NCI-H2107 treated with DMSO at 0.1 percent for 48 hours (cell line): ENCODE data around the gene ZRANB1.
A peak's percentile ranks its signal among the peaks of the same experiment; 100 is the strongest.

Experiments
- DNase-seq: peaks from one replicate; lab custom pipeline; 2025; ENCODE audit not compliant: unreplicated experiment; lab: John Stamatoyannopoulos, UW

ZRANB1 gene

DNA sequence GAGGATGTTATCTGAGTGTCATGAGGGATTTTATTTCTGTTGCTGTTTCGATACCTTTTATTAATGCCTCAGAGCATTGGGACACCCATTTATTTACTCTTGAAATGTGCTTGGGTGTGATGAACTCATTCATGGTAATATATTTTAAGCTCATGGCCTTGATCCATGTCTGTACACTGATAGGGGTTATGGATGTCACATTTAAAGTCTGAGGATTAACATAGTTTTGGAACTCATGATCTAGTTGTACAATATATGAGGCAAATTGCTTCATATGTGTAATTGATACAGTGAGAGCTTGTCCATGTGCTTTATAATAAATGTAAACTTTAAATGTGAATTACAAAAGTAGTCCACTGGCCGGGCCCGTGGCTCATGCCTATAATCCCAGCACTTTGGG lies 23.0 kb upstream of the ZRANB1 start:
- no peak for DNase-seq

DNA sequence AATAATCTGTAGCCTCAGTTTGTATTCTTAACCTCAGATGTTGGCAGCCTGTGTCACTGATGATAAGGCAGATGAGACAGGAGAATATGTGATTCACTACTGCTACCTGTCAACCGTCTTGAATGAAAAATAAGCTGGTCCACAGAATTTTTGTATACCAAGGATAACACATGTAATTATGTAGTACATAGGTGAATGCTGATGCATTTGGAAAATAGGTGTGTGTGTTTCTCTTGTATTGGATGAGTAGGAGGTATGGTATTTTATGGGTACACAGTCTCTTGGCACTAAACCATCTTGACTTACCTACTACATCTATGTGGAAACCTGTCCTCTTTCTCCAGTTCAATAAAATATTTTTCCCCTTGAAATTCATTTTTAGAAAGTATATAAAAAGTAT lies 20.7 kb upstream of the ZRANB1 start:
- no peak for DNase-seq

DNA sequence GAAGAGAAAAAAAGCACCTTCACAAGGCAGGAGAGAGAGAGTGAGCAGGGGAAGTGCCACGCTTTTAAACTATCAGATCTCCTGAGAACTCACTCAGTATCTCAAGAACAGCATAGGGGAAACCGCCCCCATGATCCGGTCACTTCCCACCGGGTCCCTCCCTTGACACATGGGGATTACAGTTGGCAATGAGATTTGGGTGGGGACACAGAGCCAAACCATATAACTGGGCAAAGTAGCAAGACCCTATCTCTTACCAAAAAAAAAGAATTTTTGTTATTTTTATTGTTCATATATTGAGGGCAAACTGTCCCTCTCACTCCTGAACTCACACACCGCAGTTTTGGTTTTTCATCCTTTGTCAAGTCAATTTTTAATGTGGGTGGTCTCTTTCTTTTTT lies 18.2 kb upstream of the ZRANB1 start:
- no peak for DNase-seq

DNA sequence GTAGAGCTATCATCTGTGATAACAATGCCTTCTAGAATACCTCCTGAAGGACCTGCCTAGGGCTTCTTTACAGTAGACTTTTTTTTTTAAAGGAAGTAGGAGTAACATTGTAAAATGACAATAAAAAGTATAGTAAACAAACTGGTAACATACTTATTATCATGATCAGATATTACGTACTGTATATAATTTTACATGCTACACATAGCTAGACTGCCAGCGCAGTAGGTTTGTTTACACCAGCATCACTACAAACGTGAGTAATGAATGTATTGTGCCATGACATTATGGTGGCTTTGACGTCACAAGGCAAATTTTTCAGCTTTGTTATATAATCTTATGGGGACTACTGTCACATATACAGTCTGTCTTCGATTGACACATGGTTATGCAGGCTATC lies 15.4 kb upstream of the ZRANB1 start:
- DNase-seq: no peak

GRCh38 chr10:124928087-124928486 lies 13.8 kb upstream of the ZRANB1 start:
- no peak for DNase-seq

DNA sequence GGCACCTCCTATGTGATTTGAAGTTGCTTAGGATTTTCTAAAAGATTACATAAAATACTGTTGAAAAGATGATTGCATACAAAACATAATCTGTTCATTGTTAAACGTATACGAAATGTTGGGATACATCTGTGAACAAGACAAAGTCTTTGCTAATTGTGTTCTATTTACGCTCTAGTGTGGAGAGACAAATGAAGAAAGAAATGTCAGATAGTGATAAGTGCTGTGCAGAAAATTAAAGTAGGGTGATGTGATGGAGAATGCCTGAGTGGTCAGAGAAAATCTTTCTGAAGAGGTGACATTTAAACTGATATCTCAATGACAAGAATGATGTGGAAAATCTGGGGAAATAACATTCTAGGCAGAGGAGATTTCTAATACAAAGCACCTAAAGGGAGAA lies 13.4 kb upstream of the ZRANB1 start:
- no peak for DNase-seq

DNA sequence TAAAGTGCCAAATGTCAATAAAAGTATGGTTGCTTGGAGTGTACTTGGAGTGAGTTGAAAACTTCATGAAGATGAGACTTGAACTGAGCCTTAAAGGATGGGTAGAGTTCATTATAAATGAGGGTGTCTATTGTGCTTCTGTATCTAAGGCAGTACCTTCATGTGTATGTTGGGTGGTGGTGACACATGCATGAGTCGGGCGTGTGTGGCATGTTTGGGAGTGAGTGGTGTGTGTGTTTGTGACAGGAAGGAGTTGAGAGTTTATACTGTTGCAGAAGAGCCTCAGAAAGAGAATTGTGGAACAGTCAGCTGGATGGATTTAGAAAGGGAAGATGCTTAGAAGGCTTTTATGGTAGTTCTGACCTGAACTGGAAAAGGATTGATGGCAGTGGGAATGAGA lies 6.0 kb upstream of the ZRANB1 start:
- no peak for DNase-seq

GRCh38 chr10:124936813-124937212 lies 5.1 kb upstream of the ZRANB1 start:
- no peak for DNase-seq

GRCh38 chr10:124939290-124939689 lies 2.6 kb upstream of the ZRANB1 start:
- no peak for DNase-seq

DNA sequence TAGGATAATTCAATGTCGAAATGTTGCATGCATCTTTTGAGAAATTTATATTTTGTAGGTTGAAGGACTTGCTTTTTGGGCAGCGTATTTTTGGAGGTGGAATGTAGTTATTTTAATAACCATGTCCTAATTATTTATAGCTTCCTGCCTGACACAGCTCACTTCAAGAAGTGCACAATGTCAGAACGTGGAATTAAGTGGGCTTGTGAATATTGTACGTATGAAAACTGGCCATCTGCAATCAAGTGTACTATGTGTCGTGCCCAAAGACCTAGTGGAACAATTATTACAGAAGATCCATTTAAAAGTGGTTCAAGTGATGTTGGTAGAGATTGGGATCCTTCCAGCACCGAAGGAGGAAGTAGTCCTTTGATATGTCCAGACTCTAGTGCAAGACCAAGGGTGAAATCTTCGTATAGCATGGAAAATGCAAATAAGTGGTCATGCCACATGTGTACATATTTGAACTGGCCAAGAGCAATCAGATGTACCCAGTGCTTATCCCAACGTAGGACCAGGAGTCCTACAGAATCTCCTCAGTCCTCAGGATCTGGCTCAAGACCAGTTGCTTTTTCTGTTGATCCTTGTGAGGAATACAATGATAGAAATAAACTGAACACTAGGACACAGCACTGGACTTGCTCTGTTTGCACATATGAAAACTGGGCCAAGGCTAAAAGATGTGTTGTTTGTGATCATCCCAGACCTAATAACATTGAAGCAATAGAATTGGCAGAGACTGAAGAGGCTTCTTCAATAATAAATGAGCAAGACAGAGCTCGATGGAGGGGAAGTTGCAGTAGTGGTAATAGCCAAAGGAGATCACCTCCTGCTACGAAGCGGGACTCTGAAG lies 620 bp downstream of the ZRANB1 start:
- DNase-seq: no peak

DNA sequence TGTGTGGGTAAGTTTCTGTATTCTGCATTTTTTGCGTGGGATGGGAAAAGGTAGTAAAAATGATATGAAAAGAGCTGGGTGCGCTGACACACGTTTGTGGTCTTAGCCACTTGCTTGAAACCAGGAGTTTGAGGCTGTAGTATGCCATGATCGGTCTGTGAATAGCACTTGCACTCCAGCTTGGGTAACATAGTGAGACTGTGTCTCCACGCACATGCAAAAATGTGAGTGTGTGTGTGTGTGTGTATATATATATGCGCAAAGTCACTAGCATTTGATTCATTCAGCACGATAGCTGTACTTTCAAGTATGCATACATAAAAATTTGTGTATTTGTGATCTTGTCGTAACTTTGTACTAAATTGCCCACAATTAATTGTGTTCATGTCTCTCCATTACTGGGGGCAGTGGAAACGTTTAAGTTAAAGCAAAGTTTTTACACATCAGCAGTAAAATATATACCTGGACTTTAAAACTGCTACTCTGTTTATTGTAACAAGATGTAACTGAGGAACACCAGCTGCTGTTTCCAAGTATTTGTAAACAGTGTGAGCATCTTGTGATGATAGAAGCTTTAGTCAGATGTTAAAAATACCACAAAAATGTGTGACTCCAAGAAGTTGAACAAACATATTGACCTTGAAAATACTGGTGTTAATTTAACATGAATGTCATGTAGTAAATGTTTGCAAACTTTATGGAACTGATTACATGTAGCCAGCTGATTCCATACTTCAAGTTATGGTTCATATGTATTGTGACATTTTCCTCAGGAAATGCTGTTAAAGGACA lies 1.6 kb downstream of the ZRANB1 start:
- no peak for DNase-seq

DNA sequence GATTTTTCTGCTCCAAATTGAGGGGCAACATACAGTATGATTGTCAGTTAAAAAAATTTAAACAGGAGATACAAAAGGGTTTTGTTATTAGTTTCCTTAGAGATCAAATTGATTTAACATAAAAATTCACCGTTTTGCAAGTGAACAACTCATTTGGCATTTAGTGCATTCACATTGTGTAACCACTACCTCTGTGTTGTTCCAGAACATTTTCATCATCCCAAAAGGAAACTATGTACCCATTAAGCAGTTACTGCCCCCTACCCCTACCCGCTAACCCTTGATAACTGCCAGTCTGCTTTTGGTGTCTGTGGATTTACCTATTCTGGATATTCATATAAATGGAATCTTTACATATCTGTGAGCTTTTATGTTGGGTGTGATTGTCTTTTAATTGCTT lies 3.1 kb downstream of the ZRANB1 start:
- DNase-seq: no peak

DNA sequence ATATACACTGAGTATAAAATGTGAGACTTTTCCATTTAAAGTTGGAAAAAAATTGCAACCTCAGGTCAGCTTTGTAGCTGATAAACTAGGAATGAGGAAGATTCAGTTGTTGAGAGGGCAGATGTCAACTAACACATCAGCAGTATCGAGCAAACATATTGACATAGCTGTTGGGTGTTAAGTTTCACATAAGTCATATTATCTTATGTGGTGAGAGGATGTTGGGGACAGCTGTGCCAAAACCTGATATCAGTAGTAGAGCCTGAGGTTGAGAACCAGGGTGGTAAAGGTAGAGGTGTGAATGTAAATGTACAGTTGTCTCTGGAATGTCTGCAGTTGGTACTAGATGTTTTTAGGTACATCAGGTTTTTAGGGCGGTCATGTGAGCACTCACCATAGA lies 5.0 kb downstream of the ZRANB1 start:
- peak; percentile 51 for DNase-seq

- DNase-seq: no peak
These were observed 7.6 kb downstream of the ZRANB1 start for GRCh38 chr10:124949543-124949942.

GRCh38 chr10:124952123-124952522 lies 10.2 kb downstream of the ZRANB1 start:
- DNase-seq: no peak

DNA sequence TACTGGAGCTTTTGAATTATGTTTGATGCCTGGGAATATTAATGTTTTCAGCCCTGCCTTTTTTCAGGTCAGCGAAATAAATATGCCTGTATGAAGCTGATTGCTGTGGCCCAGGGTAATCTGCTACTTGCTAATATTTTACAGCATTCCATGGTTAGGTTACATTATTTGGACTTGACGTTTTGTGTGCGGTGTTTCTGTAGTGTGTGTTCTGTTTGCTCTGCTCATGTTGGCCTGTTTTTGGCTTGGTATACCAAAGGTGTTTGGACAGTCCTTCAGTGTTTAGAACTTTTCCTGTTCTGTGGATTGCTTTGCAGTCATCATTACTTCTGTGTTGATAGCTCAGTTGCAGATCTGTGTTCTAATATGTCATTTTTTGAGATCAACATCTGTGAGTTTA lies 11.5 kb downstream of the ZRANB1 start:
- no peak for DNase-seq

DNA sequence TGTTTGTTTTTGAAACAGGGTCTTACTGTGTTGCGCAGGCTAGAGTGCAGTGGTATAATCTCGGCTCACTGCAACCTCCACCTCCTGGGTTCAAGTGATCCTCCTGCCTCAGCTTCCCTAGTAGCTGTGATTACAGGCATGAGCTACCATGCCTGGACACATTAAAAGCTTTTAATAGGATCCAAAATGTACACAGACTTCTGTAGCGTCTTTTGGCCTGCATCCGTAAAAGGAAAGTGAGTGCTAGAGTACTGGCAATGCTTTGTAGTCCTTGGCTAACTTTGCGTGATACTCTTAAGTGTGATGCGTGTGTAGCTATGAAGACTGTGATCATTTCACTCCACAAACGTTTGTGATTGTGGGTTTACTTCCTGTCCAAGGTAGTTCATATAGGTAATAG lies 13.3 kb downstream of the ZRANB1 start:
- DNase-seq: no peak

- no peak for DNase-seq
These were observed 13.9 kb downstream of the ZRANB1 start for GRCh38 chr10:124955868-124956267.

DNA sequence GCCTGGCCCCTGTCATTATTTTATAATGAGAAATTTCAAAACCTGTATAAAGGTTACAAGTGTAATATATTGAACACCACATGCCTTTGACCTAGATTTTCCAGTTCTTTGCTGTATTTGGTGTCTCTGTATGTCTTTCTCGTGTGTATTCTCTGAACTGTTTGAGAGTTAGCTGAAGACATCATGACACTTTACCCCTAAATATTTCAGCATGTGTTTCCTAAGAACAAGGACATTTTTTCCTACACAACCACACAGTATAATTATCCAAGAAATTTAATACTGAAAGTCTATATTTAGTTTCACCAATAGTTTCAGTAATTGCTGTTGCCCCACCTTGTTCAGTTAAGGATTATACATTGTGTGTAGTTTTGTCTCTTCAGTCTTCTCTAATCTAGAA lies 14.8 kb downstream of the ZRANB1 start:
- DNase-seq: no peak

GRCh38 chr10:124957404-124957947 lies 15.6 kb downstream of the ZRANB1 start:
- no peak for DNase-seq

DNA sequence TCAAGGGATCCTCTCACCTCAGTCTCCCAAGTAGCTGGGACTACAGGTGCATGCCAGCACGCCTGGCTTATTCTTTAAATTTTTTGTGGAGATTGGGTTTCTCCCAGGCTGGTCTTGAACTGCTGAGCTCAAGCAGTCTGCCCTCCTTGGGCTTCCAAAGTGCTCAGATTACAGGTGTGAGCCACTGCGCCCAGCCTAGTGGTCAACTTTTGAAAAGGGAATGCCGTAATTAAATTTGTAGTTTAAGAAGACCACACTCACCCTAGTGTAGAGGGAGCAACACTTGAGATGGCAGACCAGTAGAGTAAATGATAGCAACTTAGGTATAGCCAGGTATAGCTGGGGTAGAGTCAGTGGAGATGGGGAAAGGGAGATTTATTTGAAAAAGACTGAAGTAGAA lies 17.6 kb downstream of the ZRANB1 start:
- no peak for DNase-seq

- no peak for DNase-seq
These were observed 19.3 kb downstream of the ZRANB1 start for GRCh38 chr10:124961248-124961570.
